WTC11 (cell line): Measurements from ENCODE around the gene GSTA3. TPM values are rescaled to one million over a fixed set of nuclear protein-coding genes. Genes with fewer than 3 reads are reported as not detected.

Experiments used
- ATAC-seq: fragments of 200-7000 bp; cut with Tn5 transposase; 2 replicates; pipeline ENCODE4 v1.10.0; 2021; ENCODE audit warnings: mild to moderate bottlenecking, moderate library complexity
- CTCF ChIA-PET: fragments of 300-600 bp; sonication (Branson Sonifier 250); formaldehyde crosslinking; loops from one replicate; lab custom pipeline; 2021; ENCODE audit warnings: antibody characterized with exemption; lab: Charles Lee
- POLR2A ChIA-PET: fragments of 350-600 bp; sonication (Branson Sonifier 250); formaldehyde crosslinking; loops from one replicate; lab custom pipeline; 2021; ENCODE audit warnings: antibody characterized with exemption; lab: Charles Lee
- DNase-seq: peaks from one replicate; pipeline ENCODE4 v3.0.0; 2021; ENCODE audit warnings: low spot score
- H3K27ac Mint-ChIP-seq: 2 replicates; pipeline ENCODE4 v1.8.0; 2021; ENCODE audit warnings: mixed read lengths
- H3K27me3 Mint-ChIP-seq: 2 replicates; pipeline ENCODE4 v1.8.0; 2021; ENCODE audit warnings: low read depth, mild to moderate bottlenecking, moderate library complexity, mixed read lengths
- H3K36me3 Mint-ChIP-seq: 2 replicates; pipeline ENCODE4 v1.8.0; 2021; ENCODE audit warnings: mixed read lengths
- H3K4me1 Mint-ChIP-seq: 2 replicates; pipeline ENCODE4 v1.8.0; 2022; ENCODE audit warnings: mixed read lengths
- H3K4me3 Mint-ChIP-seq: 2 replicates; pipeline ENCODE4 v1.8.0; 2021; ENCODE audit warnings: mild to moderate bottlenecking, moderate library complexity, mixed read lengths
- H3K9me3 Mint-ChIP-seq: 2 replicates; pipeline ENCODE4 v1.8.0; 2021; ENCODE audit warnings: mixed read lengths
- ATF1 ChIP-seq: sonication (generic); formaldehyde crosslinking; IDR thresholded peaks from 2 replicates; pipeline ENCODE4 v1.8.1; 2023; ENCODE audit warnings: mild to moderate bottlenecking, moderate library complexity, missing genetic modification reagents
- ATF3 ChIP-seq: sonication (generic); formaldehyde crosslinking; conservative IDR thresholded peaks from 2 replicates; pipeline ENCODE4 v1.8.1; 2022; ENCODE audit warnings: mild to moderate bottlenecking, missing genetic modification reagents
- CREB1 ChIP-seq: sonication (generic); formaldehyde crosslinking; IDR thresholded peaks from 2 replicates; pipeline ENCODE4 v1.8.0; 2023; ENCODE audit warnings: mild to moderate bottlenecking, missing genetic modification reagents
- CREM ChIP-seq: sonication (generic); formaldehyde crosslinking; IDR thresholded peaks from 2 replicates; pipeline ENCODE4 v1.8.1; 2022; ENCODE audit warnings: mild to moderate bottlenecking, missing genetic modification reagents, moderate library complexity
- CTCF ChIP-seq: fragments of 200-600 bp; IDR thresholded peaks from 2 replicates; pipeline ENCODE4 v1.8.0; 2022; ENCODE audit warnings: antibody characterized with exemption
- EMX1 ChIP-seq: fragments of 250-450 bp; sonication (Bioruptor Pico); IDR thresholded peaks from 2 replicates; pipeline ENCODE4 v1.8.0; 2021; ENCODE audit warnings: mild to moderate bottlenecking
- HMGA2 ChIP-seq: fragments of 250-450 bp; sonication (Bioruptor Pico); IDR thresholded peaks from 2 replicates; pipeline ENCODE4 v1.4.0; 2021; ENCODE audit warnings: mild to moderate bottlenecking, moderate library complexity
- MAX ChIP-seq: sonication (generic); formaldehyde crosslinking; IDR thresholded peaks from 2 replicates; pipeline ENCODE4 v1.8.0; 2022; ENCODE audit warnings: mild to moderate bottlenecking, missing genetic modification reagents
- NFATC4 ChIP-seq: fragments of 250-450 bp; sonication (Bioruptor Pico); IDR thresholded peaks from 2 replicates; pipeline ENCODE4 v1.9.0; 2021; ENCODE audit warnings: mild to moderate bottlenecking
- PRDM15 ChIP-seq: sonication (generic); formaldehyde crosslinking; IDR thresholded peaks from 2 replicates; pipeline ENCODE4 v1.8.0; 2022; ENCODE audit warnings: missing genetic modification reagents
- PREB ChIP-seq: sonication (generic); formaldehyde crosslinking; IDR thresholded peaks from 2 replicates; pipeline ENCODE4 v1.8.1; 2022; ENCODE audit warnings: mild to moderate bottlenecking, missing genetic modification reagents, moderate library complexity, borderline replicate concordance
- SMAD3 ChIP-seq: sonication (generic); formaldehyde crosslinking; IDR thresholded peaks from 2 replicates; pipeline ENCODE4 v1.8.0; 2022; ENCODE audit warnings: missing genetic modification reagents, mild to moderate bottlenecking, borderline replicate concordance
- USF2 ChIP-seq: sonication (generic); formaldehyde crosslinking; IDR thresholded peaks from 2 replicates; pipeline ENCODE4 v1.8.1; 2023; ENCODE audit warnings: mild to moderate bottlenecking, missing genetic modification reagents, moderate library complexity
- ZNF121 ChIP-seq: sonication (generic); formaldehyde crosslinking; IDR thresholded peaks from 2 replicates; pipeline ENCODE4 v1.8.0; 2023; ENCODE audit warnings: missing genetic modification reagents
- ZNF232 ChIP-seq: sonication (generic); formaldehyde crosslinking; IDR thresholded peaks from 2 replicates; pipeline ENCODE4 v1.8.0; 2022; ENCODE audit warnings: mild to moderate bottlenecking, missing genetic modification reagents
- ZNF281 ChIP-seq: sonication (generic); formaldehyde crosslinking; IDR thresholded peaks from 2 replicates; pipeline ENCODE4 v1.8.0; 2023; ENCODE audit warnings: mild to moderate bottlenecking, missing genetic modification reagents
- ZNF317 ChIP-seq: sonication (generic); formaldehyde crosslinking; IDR thresholded peaks from 2 replicates; pipeline ENCODE4 v1.8.1; 2023; ENCODE audit warnings: low read depth, mild to moderate bottlenecking, moderate library complexity, missing genetic modification reagents, borderline replicate concordance
- ZNF396 ChIP-seq: fragments of 250-450 bp; sonication (Bioruptor Pico); IDR thresholded peaks from 2 replicates; pipeline ENCODE4 v1.8.0; 2021; ENCODE audit warnings: mild to moderate bottlenecking, moderate library complexity, borderline replicate concordance
- ZNF671 ChIP-seq: fragments of 250-450 bp; sonication (Bioruptor Pico); IDR thresholded peaks from 2 replicates; pipeline ENCODE4 v1.8.0; 2021; ENCODE audit warnings: mild to moderate bottlenecking
- total RNA-seq: library from RNA; stranded (reverse); gene quantifications from 3 replicates; pipeline ENCODE4 v1.2.3, GENCODE V29; 2021

Gene GSTA3
- total RNA-seq, 1 experiment from 2014 or later, result not detected

- no peak for TF ChIP-seq SMAD3
- no peak for TF ChIP-seq USF2
Measured at GRCh38 chr6:52958546-52959255, 49.2 kb upstream of the GSTA3 start (continued).

GRCh38 chr6:52955871-52956270 is 46.4 kb upstream of the GSTA3 start:
- no peak for ATAC-seq
- Mint-ChIP-seq H3K27ac (no peak overlapping the region), H3K36me3 (no peaks in the 10 kb centered on the region), H3K4me3 (no peak overlapping the region), H3K4me1 (peaks cover 31% of the 10 kb centered on the region), H3K9me3 (peaks cover 4% of the 10 kb centered on the region; the same call in 1 of the 2 replicates), H3K27me3 (peaks cover 60% of the 10 kb centered on the region)
- ChIA-PET CTCF (no interaction called here), POLR2A (no interaction called here)
- no peak for DNase-seq
- TF ChIP-seq EMX1 (CRISPR knock-in tag), result no peak
- TF ChIP-seq PREB (CRISPR knock-in tag), result no peak
- no peak for TF ChIP-seq ZNF396 (CRISPR knock-in tag)
- no peak for TF ChIP-seq MAX (CRISPR knock-in tag)
- TF ChIP-seq ATF3 (CRISPR knock-in tag), result no peak
- TF ChIP-seq ATF1 (CRISPR knock-in tag), result no peak
- TF ChIP-seq ZNF121 (CRISPR knock-in tag), result no peak
- no peak for TF ChIP-seq CTCF
- no peak for TF ChIP-seq PRDM15
- no peak for TF ChIP-seq ZNF671
- no peak for TF ChIP-seq CREB1 (CRISPR knock-in tag)

GRCh38 chr6:52953911-52954839 is 44.7 kb upstream of the GSTA3 start:
- Mint-ChIP-seq H3K27ac (no peak overlapping the region), H3K9me3 (peaks cover 4% of the 10 kb centered on the region; the same call in 1 of the 2 replicates), H3K4me3 (no peak overlapping the region), H3K4me1 (peaks cover 14% of the 10 kb centered on the region), H3K36me3 (no peaks in the 10 kb centered on the region), H3K27me3 (peaks cover 47% of the 10 kb centered on the region)
- CTCF ChIA-PET, result interaction anchor here (0.6 kb wide), 1 partner anchor 41 kb away, joined by 3 read pairs; the partner anchor contains the start of gene GSTA4
- POLR2A ChIA-PET, result no interaction called here
- ATAC-seq, result no peak
- no peak for DNase-seq
- TF ChIP-seq ZNF281 (CRISPR knock-in tag) (no peak), ZNF232 (CRISPR knock-in tag) (no peak), PREB (CRISPR knock-in tag) (no peak), HMGA2 (CRISPR knock-in tag) (no peak), ZNF317 (no peak), NFATC4 (no peak), CREM (CRISPR knock-in tag) (no peak)
